DMS114 treated with DMSO at 0.1 percent for 48 hours (cell line): ENCODE data around the gene WFIKKN2.

ENCODE experiments used
- DNase-seq: peaks from one replicate; lab custom pipeline; 2025; ENCODE audit not compliant: unreplicated experiment; lab: John Stamatoyannopoulos, UW

WFIKKN2 gene

GRCh38 chr17:50808888-50809287, 26.5 kb upstream of the WFIKKN2 start:
- DNase-seq = no peak

DNA sequence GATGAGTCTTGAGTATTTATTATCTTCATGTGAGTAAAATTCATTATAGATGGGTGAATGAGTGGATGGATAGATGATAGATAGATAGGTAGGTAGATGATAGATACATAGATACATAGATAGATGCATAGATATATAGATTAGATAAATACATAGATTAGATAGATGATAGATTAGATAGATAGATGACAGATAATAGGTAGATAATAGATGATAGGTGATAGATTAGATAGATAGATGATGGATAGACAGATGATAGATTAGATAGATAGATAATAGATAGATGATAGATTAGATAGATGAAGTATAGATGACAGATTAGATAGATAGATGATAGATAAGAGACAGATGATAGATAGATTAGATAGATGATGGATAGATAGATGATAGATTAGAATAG, 21.8 kb upstream of the WFIKKN2 start:
- DNase-seq = no peak

DNA sequence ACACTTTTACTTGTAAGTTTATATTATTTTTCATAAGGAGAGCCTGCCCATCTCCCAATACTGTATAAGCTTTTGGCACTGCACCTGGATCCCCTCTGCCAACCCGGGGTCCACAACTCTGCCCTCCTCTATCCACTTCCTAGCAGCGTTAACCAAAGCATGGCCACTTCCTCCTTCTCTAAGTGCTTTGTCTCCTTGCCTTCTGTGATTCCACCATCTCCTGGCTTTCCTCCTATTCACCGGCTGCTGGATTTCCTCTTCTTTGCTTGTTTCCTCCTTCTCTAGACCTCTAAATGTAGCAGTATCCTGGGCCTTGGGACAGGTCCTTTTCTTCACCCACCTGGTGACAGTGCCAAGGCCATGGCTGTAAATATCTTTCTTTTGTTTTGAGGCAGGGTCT, 20.0 kb upstream of the WFIKKN2 start:
- DNase-seq = no peak

DNA sequence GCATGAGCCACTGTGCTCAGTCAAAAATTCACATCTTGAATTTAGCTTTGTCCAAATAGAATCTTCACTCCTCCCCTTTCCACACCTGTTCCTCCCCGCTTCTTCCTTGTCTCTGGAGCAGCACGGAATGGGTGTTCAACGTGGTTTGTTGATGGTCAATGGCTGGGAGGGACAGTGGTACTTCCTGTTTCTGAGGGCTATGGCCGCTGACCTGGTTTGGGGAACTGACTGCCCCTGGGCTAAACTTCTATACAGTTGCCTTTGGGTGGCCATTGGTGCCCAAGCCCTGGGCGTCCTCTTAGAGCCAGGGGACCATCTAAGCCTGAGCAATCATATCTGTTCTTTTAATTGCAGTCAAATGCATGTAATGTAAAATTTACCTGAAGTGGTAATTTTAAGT, 19.1 kb upstream of the WFIKKN2 start:
- no peak for DNase-seq

DNA sequence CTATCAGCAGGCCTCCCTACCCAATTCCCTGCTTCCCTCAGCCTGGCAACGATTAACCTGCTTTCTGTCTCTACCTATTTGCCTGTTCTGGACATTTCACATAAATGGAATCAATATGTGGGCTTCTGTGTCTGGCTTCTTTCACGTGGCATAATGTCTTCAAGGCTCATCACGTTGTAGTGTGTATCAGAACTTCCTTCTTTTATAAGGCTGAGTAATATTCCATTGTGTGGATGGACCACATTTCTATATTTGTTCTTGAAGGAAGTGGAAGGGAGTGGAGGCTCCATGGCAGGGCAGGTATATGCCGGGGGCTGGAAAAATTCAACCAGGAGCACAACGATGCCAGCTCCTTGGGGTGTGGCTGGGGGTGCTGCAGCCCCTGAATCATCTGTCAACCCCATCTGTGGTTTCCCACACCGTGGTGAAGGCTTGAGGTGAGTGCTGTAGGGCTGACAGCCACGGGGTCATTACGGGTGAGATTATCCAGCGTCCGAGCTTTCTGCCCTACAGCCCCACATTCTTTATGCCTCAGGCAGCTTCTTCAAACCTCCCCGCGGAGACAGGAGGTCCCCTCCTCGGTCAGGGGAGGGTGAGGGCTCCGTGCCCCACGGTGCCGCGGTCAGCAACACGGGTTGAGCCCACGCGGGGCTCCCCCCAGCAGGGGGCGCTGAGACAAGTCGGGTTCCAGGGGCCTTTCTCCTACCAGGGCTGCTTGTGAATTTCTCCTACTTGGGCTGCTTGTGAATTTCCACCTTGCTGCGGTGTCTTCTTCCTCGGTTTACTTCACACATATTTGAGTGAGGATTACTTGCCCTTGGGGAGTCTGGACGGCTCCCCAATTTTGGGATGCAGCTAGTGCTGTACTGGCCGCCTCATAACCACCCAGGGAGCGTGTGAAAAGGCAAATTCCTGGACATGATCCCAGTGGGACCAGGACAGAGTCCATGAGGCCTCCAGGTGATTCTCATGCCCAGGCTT, 18.3 kb upstream of the WFIKKN2 start:
- DNase-seq = no peak

DNA sequence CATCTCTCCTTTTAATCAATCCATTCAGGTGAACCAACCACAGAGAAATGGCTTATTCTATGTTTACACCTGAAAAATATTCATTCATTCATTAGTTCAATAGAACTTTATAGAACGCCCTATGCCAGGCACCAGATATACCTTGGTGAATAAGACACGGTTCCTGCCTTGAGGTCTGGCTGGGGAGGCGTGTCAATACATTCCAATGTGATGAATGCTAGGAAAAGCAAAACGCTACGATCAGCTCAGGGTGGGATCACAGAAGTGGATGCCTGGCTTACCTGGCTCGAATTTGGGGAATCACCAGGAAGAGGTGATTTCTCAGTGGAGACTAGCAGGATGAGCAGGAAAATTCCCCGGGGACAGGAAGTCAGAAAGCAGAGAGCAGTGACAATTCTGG, 17.5 kb upstream of the WFIKKN2 start:
- no peak for DNase-seq

- DNase-seq = no peak
Observed at GRCh38 chr17:50818261-50818660, 17.1 kb upstream of the WFIKKN2 start.

DNA sequence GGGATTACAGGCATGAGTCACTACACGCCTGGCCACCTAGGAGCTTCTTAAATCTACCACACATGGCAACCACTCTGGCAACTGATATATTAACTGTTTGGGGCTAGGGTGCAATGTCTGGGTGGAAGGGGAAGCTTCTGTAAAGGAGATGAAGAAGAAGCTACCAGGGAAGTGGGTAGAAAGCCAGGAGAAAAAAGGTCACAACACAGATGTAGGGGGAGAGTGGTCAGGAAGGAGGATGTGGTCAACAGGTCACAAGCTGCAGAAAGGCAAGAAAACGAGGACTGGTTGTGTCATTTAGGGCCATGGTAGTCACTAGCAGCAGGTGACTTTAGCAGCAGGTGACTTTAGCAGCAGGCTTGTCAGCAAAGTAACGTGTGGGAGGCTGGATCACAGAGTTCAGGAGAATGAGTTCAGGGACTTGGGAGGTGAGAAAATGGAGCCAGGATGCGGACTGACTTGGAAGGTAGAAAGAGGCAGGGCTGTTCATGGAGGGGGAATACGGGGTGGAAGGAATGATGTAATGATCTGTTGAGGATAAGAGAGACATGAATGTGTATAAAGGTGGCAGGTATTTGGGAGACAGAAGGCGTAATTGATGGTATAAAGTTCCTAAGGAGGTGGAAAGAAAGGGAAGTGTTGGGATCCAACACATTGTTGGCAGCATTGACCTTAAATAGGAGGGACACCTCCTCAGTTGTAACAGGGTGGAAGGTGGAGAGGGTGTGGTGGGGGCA, 16.3 kb upstream of the WFIKKN2 start:
- no peak for DNase-seq

- no peak for DNase-seq
Observed at GRCh38 chr17:50820651-50821050, 14.7 kb upstream of the WFIKKN2 start.

- DNase-seq = no peak
Observed at GRCh38 chr17:50822550-50822949, 12.8 kb upstream of the WFIKKN2 start.

GRCh38 chr17:50824429-50824828, 11.0 kb upstream of the WFIKKN2 start:
- no peak for DNase-seq

DNA sequence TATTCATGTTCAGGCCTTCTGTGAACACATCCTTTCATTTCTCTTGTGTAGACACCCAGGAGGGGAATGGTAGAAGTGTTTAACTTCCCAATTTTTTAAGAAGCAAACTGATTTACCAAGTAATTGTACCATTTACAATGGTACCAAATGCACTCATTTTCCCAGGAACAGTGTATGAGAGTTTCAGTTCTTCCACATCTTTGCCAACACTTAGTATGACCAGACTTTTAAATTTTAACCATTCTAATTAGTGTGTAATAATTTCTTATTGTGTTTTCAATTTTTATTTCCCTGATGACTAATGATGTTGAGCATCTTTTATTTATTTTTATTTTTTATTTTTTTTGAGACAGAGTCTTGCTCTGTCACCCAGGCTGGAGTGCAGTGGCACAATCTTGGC, 10.2 kb upstream of the WFIKKN2 start:
- no peak for DNase-seq

DNA sequence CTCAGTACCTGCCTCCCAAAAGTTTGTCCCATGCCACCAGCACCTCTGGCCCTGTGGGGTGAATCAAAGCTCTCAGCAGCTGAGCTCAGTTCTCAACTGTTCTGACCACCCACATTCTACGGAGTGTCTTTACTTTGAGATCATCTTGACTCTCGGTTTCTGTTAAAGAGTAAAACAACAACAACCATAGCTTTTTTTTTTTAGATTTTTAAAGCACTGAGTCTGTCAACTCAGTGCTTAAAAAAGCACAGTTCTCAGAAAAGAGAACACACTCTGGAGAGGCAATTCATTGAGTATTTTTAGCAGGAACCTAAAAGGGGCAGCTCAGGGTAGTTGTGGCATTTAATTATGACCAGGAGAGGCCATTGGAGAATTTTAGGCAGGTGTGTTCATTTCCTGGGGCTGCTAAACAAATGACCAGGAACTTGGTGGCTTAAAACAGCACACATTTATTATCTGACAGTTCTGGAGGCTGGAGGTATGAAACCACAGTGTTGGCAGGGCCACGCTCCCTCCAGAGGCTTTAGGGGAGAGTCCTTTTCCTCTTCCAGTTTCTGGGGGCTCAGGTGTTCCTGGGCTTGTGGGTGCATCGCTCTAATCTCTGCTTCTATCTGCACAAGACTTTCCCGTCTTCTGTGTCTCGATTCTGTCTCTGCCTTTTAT, 6.7 kb upstream of the WFIKKN2 start:
- DNase-seq = no peak

DNA sequence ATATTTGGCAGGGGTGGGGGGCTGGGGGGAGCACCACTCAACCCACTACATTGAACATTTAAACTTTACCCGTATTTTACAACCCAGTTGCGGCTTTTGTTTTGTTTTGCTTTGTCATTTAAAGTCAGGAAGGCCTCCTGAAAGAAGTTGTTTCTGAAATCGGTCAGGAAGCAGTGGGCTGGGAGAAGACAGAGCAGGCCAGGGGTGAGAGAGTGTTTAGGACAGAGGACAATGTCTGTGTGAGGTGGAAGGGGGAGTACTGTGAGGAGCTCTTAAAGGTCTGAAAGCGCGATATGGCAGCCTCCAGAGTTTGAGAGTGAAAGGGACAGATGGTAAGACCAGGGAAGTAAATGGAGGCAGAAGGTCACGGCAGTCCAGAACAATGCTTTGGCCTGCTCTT, 6.1 kb upstream of the WFIKKN2 start:
- DNase-seq = no peak

- DNase-seq = no peak
Observed at GRCh38 chr17:50830352-50830751, 5.0 kb upstream of the WFIKKN2 start.

- no peak for DNase-seq
Observed at GRCh38 chr17:50830994-50831393, 4.4 kb upstream of the WFIKKN2 start.

- DNase-seq = no peak
Observed at GRCh38 chr17:50831471-50831928, 3.9 kb upstream of the WFIKKN2 start.

- no peak for DNase-seq
Observed at GRCh38 chr17:50832267-50832863, 3.0 kb upstream of the WFIKKN2 start.

- DNase-seq = no peak
Observed at GRCh38 chr17:50832864-50833381, 2.5 kb upstream of the WFIKKN2 start.

- DNase-seq = no peak
Observed at GRCh38 chr17:50833510-50834428, 1.6 kb upstream of the WFIKKN2 start.
